OCI-LY7 (cell line): ENCODE results near the gene TTF2. TPM values are rescaled to one million over a fixed set of nuclear protein-coding genes. Genes with fewer than 3 reads are reported as not detected.

Source experiments
- BruUV-seq: library from RNA; stranded (reverse); fragments of 400-500 nt; replicated peaks from 2 replicates; lab custom pipeline; 2021; lab: Mats Ljungman, UMichigan
- CTCF ChIA-PET: fragments of 300-600 bp; sonication (Branson Sonifier 250); formaldehyde crosslinking; loops from one replicate; lab custom pipeline; 2022; ENCODE audit warnings: antibody characterized with exemption; ENCODE audit not compliant: unreplicated experiment; lab: Charles Lee
- POLR2A ChIA-PET: fragments of 300-600 bp; sonication (Branson Sonifier 250); formaldehyde crosslinking; loops from one replicate; lab custom pipeline; 2022; ENCODE audit warnings: antibody characterized with exemption; lab: Charles Lee
- DNase-seq: peaks from one replicate; pipeline ENCODE4 v3.0.0-alpha.2; 2015; ENCODE audit warnings: low spot score
- H2AFZ ChIP-seq: fragments of 200-600 bp; sonication (generic), shearing (Covaris generic); 2 replicates; pipeline ENCODE4 v1.6.1; 2014; ENCODE audit warnings: mild to moderate bottlenecking, antibody characterized with exemption, low read length, moderate library complexity
- H3K27ac ChIP-seq: fragments of 200-600 bp; sonication (generic); 2 replicates; pipeline ENCODE4 v1.5.1; 2014; ENCODE audit warnings: mixed run types, low read depth, mild to moderate bottlenecking, moderate library complexity, low read length, inconsistent platforms; ENCODE audit not compliant: poor library complexity, severe bottlenecking
- H3K36me3 ChIP-seq: fragments of 200-600 bp; sonication (generic); 2 replicates; pipeline ENCODE4 v1.6.1; 2014; ENCODE audit warnings: mild to moderate bottlenecking, antibody characterized with exemption, low read length, moderate library complexity, mixed read lengths; ENCODE audit not compliant: insufficient read depth
- H3K4me1 ChIP-seq: fragments of 200-600 bp; sonication (generic); 2 replicates; pipeline ENCODE4 v1.5.1; 2014; ENCODE audit warnings: mild to moderate bottlenecking, low read length; ENCODE audit not compliant: insufficient read depth, poor library complexity, severe bottlenecking
- H3K4me2 ChIP-seq: fragments of 200-600 bp; sonication (generic); 2 replicates; pipeline ENCODE4 v1.6.1; 2014; ENCODE audit warnings: mild to moderate bottlenecking, low read length
- H3K4me3 ChIP-seq: fragments of 200-600 bp; sonication (generic); 2 replicates; pipeline ENCODE4 v1.5.1; 2014; ENCODE audit warnings: mild to moderate bottlenecking, low read depth, low read length; ENCODE audit not compliant: poor library complexity, severe bottlenecking
- H3K79me2 ChIP-seq: fragments of 200-600 bp; sonication (generic); 2 replicates; pipeline ENCODE4 v1.6.1; 2016; ENCODE audit warnings: low read depth, mild to moderate bottlenecking, low read length, moderate library complexity, mixed read lengths; ENCODE audit not compliant: insufficient read depth
- H3K9me2 ChIP-seq: fragments of 200-600 bp; sonication (generic); 2 replicates; pipeline ENCODE4 v1.6.1; 2016; ENCODE audit warnings: mild to moderate bottlenecking, low read length, mixed read lengths; ENCODE audit not compliant: insufficient read depth
- H3K9me3 ChIP-seq: fragments of 200-600 bp; sonication (generic); 2 replicates; pipeline ENCODE4 v1.6.1; 2014; ENCODE audit warnings: mild to moderate bottlenecking, mixed run types, low read length, mixed read lengths
- H4K20me1 ChIP-seq: fragments of 200-600 bp; sonication (generic); 2 replicates; pipeline ENCODE4 v1.6.1; 2014; ENCODE audit warnings: mild to moderate bottlenecking, antibody characterized with exemption, low read length, moderate library complexity, mixed read lengths; ENCODE audit not compliant: insufficient read depth
- CTCF ChIP-seq: fragments of 200-600 bp; sonication (generic); conservative IDR thresholded peaks from 2 replicates; pipeline ENCODE4 v1.5.1; 2014; ENCODE audit warnings: mild to moderate bottlenecking, antibody characterized with exemption, low read length, moderate library complexity, mixed read lengths
- EZH2phosphoT487 ChIP-seq: fragments of 200-600 bp; sonication (generic); IDR thresholded peaks from 2 replicates; pipeline ENCODE4 v1.6.1; 2018; ENCODE audit warnings: low read depth, borderline replicate concordance, mild to moderate bottlenecking, mixed run types, antibody characterized with exemption, low read length, moderate library complexity, mixed read lengths
- intact Hi-C: fragments of 100-400 bp; cut with micrococcal nuclease; formaldehyde crosslinking; loops from one replicate; pipeline ENCODE4 v1.10.0; 2022; ENCODE audit not compliant: unreplicated experiment
- total RNA-seq, 2 experiments: library from RNA; depleted of rRNA in 1 of 2; stranded (reverse); fragments of >200 nt in 1 of 2; shearing (Covaris generic) in 1 of 2; gene quantifications; 2 replicates each; pipeline ENCODE4 v1.2.3, GENCODE V29; 2014 to 2022

Gene TTF2
- total RNA-seq, 2 experiments from 2014 or later = 81.3 to 133 TPM

DNA sequence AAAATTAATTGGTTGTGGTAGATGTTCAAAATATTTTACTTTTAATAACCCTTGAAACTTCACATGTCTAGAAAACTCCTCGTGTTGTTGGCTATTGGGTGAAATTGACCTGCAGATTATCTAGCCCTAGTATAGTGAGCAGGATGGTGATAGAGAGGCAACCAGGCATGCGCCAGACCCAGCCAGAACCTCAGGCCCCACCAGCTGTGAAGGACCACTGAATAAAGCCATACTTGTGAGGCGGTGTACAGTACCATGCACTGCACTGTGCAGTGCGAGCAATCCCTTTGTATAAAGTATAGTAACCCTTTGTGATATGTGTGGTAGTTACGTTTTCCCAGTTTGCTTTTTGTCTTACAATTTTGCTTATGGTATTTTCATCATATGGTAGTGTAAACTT, 8.5 kb downstream of the TTF2 start:
- no peak overlapping the region for H3K4me2 ChIP-seq
- intact Hi-C loops = loop anchor here (10.0 kb wide), 1 partner anchor 856 kb away; the partner anchor contains the start of genes GDAP2 and WDR3
- TF ChIP-seq CTCF (no peak), EZH2phosphoT487 (no peak)
- no TSS peak for BruUV-seq
- H3K9me2 ChIP-seq = no peaks in the 10 kb centered on the region
- peaks cover 3% of the 10 kb centered on the region for H3K4me1 ChIP-seq
- POLR2A ChIA-PET = interaction anchor here (0.7 to 1.6 kb wide), 2 partner anchors 8 to 1087 kb away, joined by 3 read pairs; no protein-coding TSS in a partner anchor
- DNase-seq = no peak
- H3K27ac ChIP-seq = no peak overlapping the region
- H4K20me1 ChIP-seq = no peaks in the 10 kb centered on the region
- peaks cover 29% of the 10 kb centered on the region; the same call in 1 of the 2 replicates for H3K79me2 ChIP-seq
- H3K36me3 ChIP-seq = peaks cover 93% of the 10 kb centered on the region
- no peak overlapping the region for H2AFZ ChIP-seq
- CTCF ChIA-PET = no interaction called here
- no peak overlapping the region for H3K4me3 ChIP-seq
- H3K9me3 ChIP-seq = no peaks in the 10 kb centered on the region

DNA sequence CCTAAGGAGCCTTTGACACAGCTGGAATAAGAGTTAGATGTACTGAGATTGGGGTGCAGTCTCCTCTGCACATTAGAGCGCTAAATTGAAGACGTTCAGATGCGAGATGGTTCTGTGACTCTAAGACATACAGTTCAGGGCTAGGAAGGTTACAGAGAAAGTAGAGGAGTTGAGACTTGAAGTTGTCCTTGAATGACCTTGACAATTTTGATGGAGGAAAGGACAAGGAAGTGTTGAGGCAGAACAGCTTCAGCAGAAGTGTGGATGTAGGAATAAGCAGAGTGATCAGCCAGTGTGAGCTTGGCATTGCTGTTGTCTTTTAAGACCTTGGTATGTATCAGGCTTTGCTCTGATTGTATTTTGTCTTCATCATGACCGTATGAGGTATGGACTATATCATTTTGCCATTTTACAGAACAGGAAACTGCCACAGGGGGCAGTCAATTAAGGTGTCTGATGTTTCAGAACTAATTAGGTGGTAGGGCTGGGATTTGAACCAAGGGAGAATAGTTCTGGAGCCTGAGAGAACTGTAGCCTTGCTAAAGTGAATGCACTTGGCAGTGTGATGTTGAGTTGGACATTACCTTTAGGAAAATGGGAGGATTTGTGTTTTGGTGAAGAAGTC, 9.2 kb downstream of the TTF2 start:
- POLR2A ChIA-PET = interaction anchor here (1.6 kb wide), 1 partner anchor 9 kb away, joined by 3 read pairs; no protein-coding TSS in a partner anchor
- DNase-seq = no peak
- Histone ChIP-seq H4K20me1 (no peaks in the 10 kb centered on the region), H2AFZ (no peak overlapping the region), H3K79me2 (peaks cover 24% of the 10 kb centered on the region; the same call in 1 of the 2 replicates), H3K9me3 (no peaks in the 10 kb centered on the region), H3K36me3 (peaks cover 93% of the 10 kb centered on the region), H3K9me2 (no peaks in the 10 kb centered on the region), H3K27ac (no peak overlapping the region), H3K4me2 (no peak overlapping the region), H3K4me3 (no peak overlapping the region), H3K4me1 (no peaks in the 10 kb centered on the region)
- intact Hi-C loops = loop anchor here (10.0 kb wide), 1 partner anchor 855 kb away; the partner anchor contains the start of genes GDAP2 and WDR3
- CTCF ChIA-PET = no interaction called here
- TF ChIP-seq CTCF (peak; percentile 44; the same call in 1 of the 2 replicates), EZH2phosphoT487 (no peak)
- BruUV-seq = no TSS peak

GRCh38 chr1:117070124-117070523, 10.0 kb downstream of the TTF2 start:
- Histone ChIP-seq H3K9me3 (no peaks in the 10 kb centered on the region), H2AFZ (no peak overlapping the region), H3K36me3 (peaks cover 93% of the 10 kb centered on the region), H3K4me2 (no peak overlapping the region), H3K4me3 (no peak overlapping the region), H3K9me2 (no peaks in the 10 kb centered on the region), H3K27ac (no peak overlapping the region), H3K79me2 (peaks cover 18% of the 10 kb centered on the region; the same call in 1 of the 2 replicates), H3K4me1 (no peaks in the 10 kb centered on the region), H4K20me1 (no peaks in the 10 kb centered on the region)
- TF ChIP-seq EZH2phosphoT487 = no peak
- TF ChIP-seq CTCF = no peak
- ChIA-PET CTCF (no interaction called here), POLR2A (interaction anchor here (0.5 to 0.7 kb wide), 3 partner anchors 9 to 633 kb away, joined by 3 to 5 read pairs (median 4); no protein-coding TSS in a partner anchor)
- no peak for DNase-seq
- intact Hi-C loops = no loop called here
- BruUV-seq = no TSS peak
